Measurements from ENCODE around the gene WNK4. TPM values are rescaled to one million over a fixed set of nuclear protein-coding genes. Genes with fewer than 3 reads are reported as not detected.
"Not testable (repeated sequence)": the region's sequence is repeated elsewhere in the genome, so short reads cannot be mapped to it uniquely, and the experiment has no call there.

Gene WNK4
- total RNA-seq, 1 experiment from 2014 or later, result 2.6 TPM

DNA sequence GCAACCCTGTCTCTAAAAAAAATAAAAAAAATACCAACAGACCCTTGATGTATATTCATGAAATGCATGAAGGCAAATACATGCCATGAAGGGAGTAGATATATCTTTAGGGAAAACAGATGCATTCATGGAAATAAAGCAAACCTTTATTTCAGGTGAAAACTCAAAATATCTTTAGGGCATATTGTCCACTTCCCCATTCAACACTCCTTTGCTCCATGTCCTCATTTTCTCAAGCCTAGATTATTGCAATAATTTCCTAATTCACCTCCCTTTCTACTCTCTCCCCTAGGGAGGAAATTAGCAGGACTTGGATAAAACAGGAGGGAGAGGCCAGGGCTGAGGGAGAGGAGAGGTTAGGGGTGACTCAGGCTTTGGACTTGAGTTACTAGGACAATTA is 12.9 kb upstream of the WNK4 start:
- H2BK15ac ChIP-seq (ENCODE audit: low read depth, low read length), result no peak overlapping the region

DNA sequence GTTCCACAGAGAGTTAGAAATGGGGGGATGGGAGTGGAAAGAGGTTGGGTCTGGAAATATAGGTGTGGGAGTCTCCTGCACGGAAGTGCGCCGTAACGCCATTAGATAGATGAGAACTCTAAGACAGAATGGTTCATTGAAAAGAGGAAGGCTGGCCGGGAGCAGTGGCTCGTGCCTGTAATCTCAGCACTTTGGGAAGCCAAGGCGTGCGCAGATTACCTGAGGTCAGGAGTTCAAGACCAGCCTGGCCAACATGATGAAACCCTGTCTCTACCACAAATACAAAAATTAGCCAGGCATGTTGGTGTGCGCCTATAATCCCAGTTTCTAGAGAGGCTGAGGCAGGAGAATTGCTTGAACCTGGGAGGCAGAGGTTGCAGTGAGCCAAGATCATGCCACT is 12.4 kb upstream of the WNK4 start:
- not testable (repeated sequence) for H3K36me3 Mint-ChIP-seq (ENCODE audit: insufficient read depth in 1 of 3, low read depth in 3 of 3); H3K23me2 ChIP-seq (ENCODE audit: insufficient read length, low read depth, low read length, poor library complexity, severe bottlenecking); H3K9me3 ChIP-seq (ENCODE audit: control insufficient read depth, low read depth, low read length); H3K4me1 ChIP-seq (ENCODE audit: insufficient read depth, low read length); H2AFZ ChIP-seq (ENCODE audit: low read length); H4K20me1 ChIP-seq (ENCODE audit: control insufficient read depth, insufficient read depth, insufficient read length); H3K9ac ChIP-seq (ENCODE audit: extremely low read depth, insufficient read length, low read length); H3K4me3 Mint-ChIP-seq; H4K8ac ChIP-seq (replicated peaks; ENCODE audit: insufficient read length, low read depth, low read length); H3K18ac ChIP-seq (ENCODE audit: insufficient read length, low read depth, low read length); H2BK5ac ChIP-seq (ENCODE audit: insufficient read length, low read length); DNase-seq; H2BK20ac ChIP-seq (ENCODE audit: low read depth, low read length, poor library complexity, severe bottlenecking); H2AK5ac ChIP-seq (ENCODE audit: insufficient read length, low read length); H4K5ac ChIP-seq (ENCODE audit: insufficient read length, low read depth, low read length); H3T11ph ChIP-seq (ENCODE audit: low read length); H3K56ac ChIP-seq (ENCODE audit: insufficient read length, low read depth, low read length); H3K27me3 ChIP-seq (ENCODE audit: insufficient read depth, low read length); H3K23ac ChIP-seq (ENCODE audit: insufficient read length, low read depth, low read length); H4K91ac ChIP-seq (ENCODE audit: insufficient read length, low read depth, low read length); H2BK120ac ChIP-seq (ENCODE audit: low read depth, low read length, poor library complexity, severe bottlenecking); H3K27ac ChIP-seq (ENCODE audit: insufficient read length, low read depth, low read length); H3K14ac ChIP-seq (ENCODE audit: insufficient read depth, low read length); H3K79me2 ChIP-seq (ENCODE audit: insufficient read depth, low read length); H2BK12ac ChIP-seq (ENCODE audit: insufficient read length, low read depth, low read length); H3K4me1 Mint-ChIP-seq; H3K4ac ChIP-seq (ENCODE audit: low read depth, low read length); H3K79me1 ChIP-seq (ENCODE audit: insufficient read depth, low read depth, low read length, poor library complexity, severe bottlenecking); H3K27ac Mint-ChIP-seq; H2BK15ac ChIP-seq (ENCODE audit: low read depth, low read length); H3K9me3 Mint-ChIP-seq; H3K4me2 ChIP-seq (ENCODE audit: insufficient read depth, insufficient read length, low read length)
- peaks cover 11% of the 10 kb centered on the region for H3K27me3 Mint-ChIP-seq (ENCODE audit: low read depth)
- WGBS (ENCODE audit: extremely low coverage, insufficient read length, low lambda C conversion rate), result no CpG with 5 or more reads among the region's 9 CpGs

More for the DNA sequence above, 12.9 kb upstream of the WNK4 start:
- H3K79me2 ChIP-seq (ENCODE audit: insufficient read depth, low read length), result no peaks in the 10 kb centered on the region
- no peaks in the 10 kb centered on the region for H4K20me1 ChIP-seq (ENCODE audit: control insufficient read depth, insufficient read depth, insufficient read length)
- H2AFZ ChIP-seq (ENCODE audit: low read length), result no peak overlapping the region
- no peak overlapping the region for H3K27ac ChIP-seq (ENCODE audit: insufficient read length, low read depth, low read length)
- no peak overlapping the region for H2BK5ac ChIP-seq (ENCODE audit: insufficient read length, low read length)
- no peak overlapping the region for H2BK20ac ChIP-seq (ENCODE audit: low read depth, low read length, poor library complexity, severe bottlenecking)
- no peak overlapping the region for H3K18ac ChIP-seq (ENCODE audit: insufficient read length, low read depth, low read length)
- no peak overlapping the region for H3K14ac ChIP-seq (ENCODE audit: insufficient read depth, low read length)
- H2BK120ac ChIP-seq (ENCODE audit: low read depth, low read length, poor library complexity, severe bottlenecking), result no peak overlapping the region
- H3K4me2 ChIP-seq (ENCODE audit: insufficient read depth, insufficient read length, low read length), result no peak overlapping the region
- H4K8ac ChIP-seq (replicated peaks; ENCODE audit: insufficient read length, low read depth, low read length), result no peak overlapping the region
- Mint-ChIP-seq H3K9me3 (no peaks in the 10 kb centered on the region), H3K4me1 (peaks cover 9 to 10% of the 10 kb centered on the region in 2 experiments), H3K4me3 (no peak overlapping the region), H3K36me3 (ENCODE audit: insufficient read depth in 1 of 3, low read depth in 3 of 3) (peaks cover 0 to 1% (median 0%) of the 10 kb centered on the region in 3 experiments; a peak in 1 of 7 replicates), H3K27ac (no peak overlapping the region), H3K27me3 (ENCODE audit: low read depth) (peaks cover 15% of the 10 kb centered on the region)
- H4K5ac ChIP-seq (ENCODE audit: insufficient read length, low read depth, low read length), result no peak overlapping the region
- no peak overlapping the region for H3K56ac ChIP-seq (ENCODE audit: insufficient read length, low read depth, low read length)
- H3K79me1 ChIP-seq (ENCODE audit: insufficient read depth, low read depth, low read length, poor library complexity, severe bottlenecking), result no peaks in the 10 kb centered on the region
- H3K9ac ChIP-seq (ENCODE audit: extremely low read depth, insufficient read length, low read length), result no peak overlapping the region
- TF ChIP-seq, protein P1, sequence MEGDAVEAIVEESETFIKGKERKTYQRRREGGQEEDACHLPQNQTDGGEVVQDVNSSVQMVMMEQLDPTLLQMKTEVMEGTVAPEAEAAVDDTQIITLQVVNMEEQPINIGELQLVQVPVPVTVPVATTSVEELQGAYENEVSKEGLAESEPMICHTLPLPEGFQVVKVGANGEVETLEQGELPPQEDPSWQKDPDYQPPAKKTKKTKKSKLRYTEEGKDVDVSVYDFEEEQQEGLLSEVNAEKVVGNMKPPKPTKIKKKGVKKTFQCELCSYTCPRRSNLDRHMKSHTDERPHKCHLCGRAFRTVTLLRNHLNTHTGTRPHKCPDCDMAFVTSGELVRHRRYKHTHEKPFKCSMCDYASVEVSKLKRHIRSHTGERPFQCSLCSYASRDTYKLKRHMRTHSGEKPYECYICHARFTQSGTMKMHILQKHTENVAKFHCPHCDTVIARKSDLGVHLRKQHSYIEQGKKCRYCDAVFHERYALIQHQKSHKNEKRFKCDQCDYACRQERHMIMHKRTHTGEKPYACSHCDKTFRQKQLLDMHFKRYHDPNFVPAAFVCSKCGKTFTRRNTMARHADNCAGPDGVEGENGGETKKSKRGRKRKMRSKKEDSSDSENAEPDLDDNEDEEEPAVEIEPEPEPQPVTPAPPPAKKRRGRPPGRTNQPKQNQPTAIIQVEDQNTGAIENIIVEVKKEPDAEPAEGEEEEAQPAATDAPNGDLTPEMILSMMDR (conservative IDR thresholded peaks at IDR 0.05), result no peak
- no peak for DNase-seq
- no peaks in the 10 kb centered on the region for H3K27me3 ChIP-seq (ENCODE audit: insufficient read depth, low read length)
- no peak overlapping the region for H3K4ac ChIP-seq (ENCODE audit: low read depth, low read length)
- H2BK12ac ChIP-seq (ENCODE audit: insufficient read length, low read depth, low read length), result no peak overlapping the region
- H3T11ph ChIP-seq (ENCODE audit: low read length), result no peak overlapping the region
- no peaks in the 10 kb centered on the region for H3K23me2 ChIP-seq (ENCODE audit: insufficient read length, low read depth, low read length, poor library complexity, severe bottlenecking)
- no peaks in the 10 kb centered on the region; the same call in 1 of the 2 replicates for H3K4me1 ChIP-seq (ENCODE audit: insufficient read depth, low read length)
- H2AK5ac ChIP-seq (ENCODE audit: insufficient read length, low read length), result no peak overlapping the region
- no peak overlapping the region for H3K23ac ChIP-seq (ENCODE audit: insufficient read length, low read depth, low read length)
- no peaks in the 10 kb centered on the region for H3K9me3 ChIP-seq (ENCODE audit: control insufficient read depth, low read depth, low read length)
- H4K91ac ChIP-seq (ENCODE audit: insufficient read length, low read depth, low read length), result no peak overlapping the region

Measured in H9 (cell line).